IPS-15b (cell line): ENCODE results near the gene PKN2.
"Not testable (repeated sequence)": the region's sequence is repeated elsewhere in the genome, so short reads cannot be mapped to it uniquely, and the experiment has no call there.

Source experiments
- H3K27me3 ChIP-seq: one replicate; pipeline ENCODE4 v1.6.1; 2013; ENCODE audit warnings: low read length; ENCODE audit not compliant: control insufficient read depth, insufficient read depth
- H3K36me3 ChIP-seq: one replicate; pipeline ENCODE4 v1.6.1; 2013; ENCODE audit warnings: low read length; ENCODE audit not compliant: control insufficient read depth, insufficient read depth
- H3K4me1 ChIP-seq: one replicate; pipeline ENCODE4 v1.6.1; 2013; ENCODE audit warnings: mild to moderate bottlenecking, low read length; ENCODE audit not compliant: control insufficient read depth, insufficient read depth
- H3K4me3 ChIP-seq: one replicate; pipeline ENCODE4 v1.5.1; 2013; ENCODE audit warnings: low read depth, low read length
- H3K9ac ChIP-seq: one replicate; pipeline ENCODE4 v1.6.1; 2013; ENCODE audit warnings: low read depth, mild to moderate bottlenecking, low read length
- H3K9me3 ChIP-seq: one replicate; pipeline ENCODE4 v1.6.1; 2013; ENCODE audit warnings: mild to moderate bottlenecking, low read length; ENCODE audit not compliant: control insufficient read depth, insufficient read depth

PKN2 gene

DNA sequence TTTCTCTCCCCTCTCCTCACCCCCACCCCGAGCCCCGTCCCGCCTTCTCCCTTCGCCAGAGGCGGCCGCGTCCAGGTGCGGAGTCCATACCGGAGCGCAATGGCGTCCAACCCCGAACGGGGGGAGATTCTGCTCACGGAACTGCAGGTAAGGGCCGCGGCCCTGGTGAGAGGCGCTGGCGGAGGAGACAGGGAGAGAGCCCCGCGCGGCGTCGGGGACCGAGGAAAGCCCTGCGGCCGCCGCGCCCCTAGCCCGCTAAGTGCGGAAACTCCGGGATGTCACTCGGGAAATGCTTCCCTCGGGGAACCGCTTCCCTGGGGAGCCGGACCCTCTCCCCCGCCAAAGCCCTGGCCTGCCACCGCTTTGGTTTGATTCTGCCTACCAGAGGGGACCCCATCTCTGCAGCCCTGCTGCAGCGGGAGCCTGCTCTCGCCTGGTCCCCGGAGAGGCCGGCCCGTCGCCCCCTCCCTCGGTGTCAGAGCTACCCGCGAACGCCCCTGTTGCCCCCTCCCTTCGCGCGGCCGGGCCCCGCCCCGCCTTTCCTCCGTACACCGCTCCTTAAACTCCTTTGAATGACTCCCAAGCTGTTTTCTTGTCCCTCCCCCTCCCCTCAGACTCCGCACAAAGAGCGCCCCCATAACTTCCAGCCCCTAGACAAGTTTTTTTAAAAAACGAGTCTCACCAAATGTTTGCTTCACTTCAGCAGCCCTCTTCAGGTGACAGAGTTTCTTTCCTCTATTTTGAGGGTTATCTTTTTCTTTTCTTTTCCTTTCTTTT, 597 bp downstream of the PKN2 start:
- Histone ChIP-seq H3K4me3 (peak overlapping the region; percentile 86), H3K9ac (peak overlapping the region; percentile 79), H3K4me1 (peaks cover 5% of the 10 kb centered on the region), H3K9me3 (no peaks in the 10 kb centered on the region), H3K27me3 (no peaks in the 10 kb centered on the region), H3K36me3 (no peaks in the 10 kb centered on the region)

DNA sequence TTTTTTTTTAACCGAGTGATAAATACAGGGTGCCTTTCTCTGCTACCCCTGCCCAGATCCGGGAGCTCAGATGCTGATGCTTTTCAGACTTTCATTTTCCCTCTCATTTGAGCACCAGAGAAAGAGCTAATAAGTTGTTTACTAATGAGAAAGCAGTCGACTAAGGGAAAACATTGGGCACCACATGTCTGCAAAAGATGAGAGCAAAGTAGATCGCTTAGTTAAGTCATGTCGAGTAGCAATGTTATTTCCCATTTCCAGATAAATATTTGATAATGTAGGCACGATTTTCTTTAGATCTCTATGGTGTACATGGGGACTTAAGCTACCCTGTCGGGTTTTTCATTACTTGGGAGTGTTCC, 1.2 kb downstream of the PKN2 start:
- H3K9me3 ChIP-seq = no peaks in the 10 kb centered on the region
- no peaks in the 10 kb centered on the region for H3K27me3 ChIP-seq
- H3K4me1 ChIP-seq = peaks cover 5% of the 10 kb centered on the region
- no peaks in the 10 kb centered on the region for H3K36me3 ChIP-seq
- peak overlapping the region; percentile 79 for H3K9ac ChIP-seq
- peak overlapping the region; percentile 86 for H3K4me3 ChIP-seq

DNA sequence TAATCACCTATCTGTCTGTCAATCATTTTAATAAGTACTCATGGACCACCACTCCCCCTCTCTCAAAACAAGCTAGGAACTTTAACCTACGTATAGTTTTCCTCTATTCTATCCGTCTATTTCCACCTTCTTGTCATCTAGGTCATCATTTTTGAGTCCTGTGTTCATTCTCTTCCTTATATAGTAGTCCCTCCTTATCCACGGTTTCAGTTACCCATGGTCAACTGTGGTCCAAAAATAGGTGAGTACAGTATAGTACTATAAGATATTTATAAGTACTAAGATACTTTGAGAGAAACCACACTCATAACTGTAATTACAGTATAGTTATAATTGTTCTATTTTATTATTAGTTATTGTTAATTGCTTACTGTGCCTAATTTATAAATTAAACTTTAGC, 7.5 kb downstream of the PKN2 start:
- no peak overlapping the region for H3K9ac ChIP-seq
- no peaks in the 10 kb centered on the region for H3K4me1 ChIP-seq
- no peak overlapping the region for H3K4me3 ChIP-seq
- H3K9me3 ChIP-seq = no peaks in the 10 kb centered on the region
- no peaks in the 10 kb centered on the region for H3K27me3 ChIP-seq
- no peaks in the 10 kb centered on the region for H3K36me3 ChIP-seq

DNA sequence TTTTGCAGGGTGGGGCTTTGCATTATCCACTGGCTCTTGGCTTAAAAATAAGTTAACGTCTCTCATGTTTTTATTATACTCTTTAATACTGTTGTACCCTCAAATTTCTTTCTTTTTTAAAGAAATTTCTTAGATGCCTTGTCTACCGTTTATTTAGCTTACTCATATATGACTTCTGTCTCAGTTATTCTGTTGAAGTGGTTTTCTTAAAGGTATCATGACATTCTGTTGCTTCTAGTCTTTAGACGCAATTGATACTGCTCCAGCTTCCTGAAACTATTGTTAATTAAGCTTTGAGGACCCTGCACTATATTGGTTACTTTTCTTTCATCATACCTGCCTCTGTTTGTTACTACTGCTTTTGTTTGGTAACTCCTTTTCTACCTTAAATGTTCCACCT, 11.7 kb downstream of the PKN2 start:
- Histone ChIP-seq H3K9ac (no peak overlapping the region), H3K27me3 (no peaks in the 10 kb centered on the region), H3K4me3 (no peak overlapping the region), H3K4me1 (no peaks in the 10 kb centered on the region), H3K9me3 (no peaks in the 10 kb centered on the region), H3K36me3 (no peaks in the 10 kb centered on the region)

DNA sequence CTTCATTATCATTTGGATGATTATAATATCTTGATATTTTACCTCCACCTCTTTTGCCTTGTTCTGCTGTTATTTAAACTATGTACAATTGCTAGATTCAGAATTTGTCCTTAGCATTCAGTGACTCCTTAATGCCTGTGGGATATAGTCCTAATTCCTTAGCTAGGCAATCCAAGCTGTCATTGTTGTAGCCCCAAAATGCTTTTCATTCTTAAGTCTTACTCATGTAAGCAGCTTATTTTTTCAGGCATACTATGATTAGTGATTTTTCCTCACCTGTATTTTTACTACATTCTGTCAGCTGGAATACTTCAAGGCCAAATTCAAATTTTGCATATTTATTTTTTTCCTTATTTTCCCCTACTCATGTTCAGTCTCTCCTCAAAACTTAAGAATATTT, 13.4 kb downstream of the PKN2 start:
- no peaks in the 10 kb centered on the region for H3K4me1 ChIP-seq
- no peaks in the 10 kb centered on the region for H3K27me3 ChIP-seq
- no peaks in the 10 kb centered on the region for H3K36me3 ChIP-seq
- no peaks in the 10 kb centered on the region for H3K9me3 ChIP-seq
- H3K4me3 ChIP-seq = no peak overlapping the region
- H3K9ac ChIP-seq = no peak overlapping the region

DNA sequence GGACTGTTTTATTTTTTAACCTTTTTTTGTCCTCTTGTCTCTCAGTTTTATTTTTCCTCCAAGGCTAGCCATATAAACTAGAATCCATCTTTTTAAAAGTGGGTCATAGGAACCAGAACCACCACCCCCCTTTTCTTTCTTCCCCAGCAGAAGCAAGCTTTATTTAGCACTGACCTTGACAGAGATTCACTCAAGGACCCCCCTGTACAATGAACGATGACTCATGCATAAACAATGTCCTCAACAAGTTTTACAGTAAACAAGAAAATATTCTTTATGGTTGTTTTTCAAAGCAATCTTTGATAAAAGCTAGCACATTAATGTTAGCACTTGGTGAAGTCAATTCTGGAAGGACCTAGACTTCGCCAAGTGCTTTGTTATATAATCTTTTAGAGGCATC, 14.1 kb downstream of the PKN2 start:
- no peak overlapping the region for H3K4me3 ChIP-seq
- no peaks in the 10 kb centered on the region for H3K36me3 ChIP-seq
- H3K9me3 ChIP-seq = no peaks in the 10 kb centered on the region
- H3K27me3 ChIP-seq = no peaks in the 10 kb centered on the region
- H3K4me1 ChIP-seq = no peaks in the 10 kb centered on the region
- H3K9ac ChIP-seq = no peak overlapping the region

DNA sequence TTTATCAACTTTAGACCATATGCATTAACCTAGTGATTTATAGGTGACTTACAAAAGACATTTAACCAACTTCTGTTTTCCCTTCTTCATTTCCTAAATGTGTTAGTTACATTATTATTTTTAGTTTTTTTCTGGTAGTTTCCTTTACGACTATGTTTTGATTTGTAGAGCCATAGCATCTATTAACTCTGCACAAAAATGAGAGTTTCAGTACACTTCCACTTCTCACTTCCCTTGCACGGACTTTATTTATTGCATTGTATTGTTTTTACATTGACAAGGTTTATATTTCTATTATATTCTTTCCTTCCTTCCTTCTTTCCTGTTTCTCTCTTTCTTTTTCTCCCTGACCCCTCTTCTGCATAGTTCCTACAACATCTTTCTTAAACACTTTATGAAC, 14.7 kb downstream of the PKN2 start:
- H3K27me3 ChIP-seq = no peaks in the 10 kb centered on the region
- no peak overlapping the region for H3K9ac ChIP-seq
- H3K4me3 ChIP-seq = no peak overlapping the region
- no peaks in the 10 kb centered on the region for H3K36me3 ChIP-seq
- H3K9me3 ChIP-seq = no peaks in the 10 kb centered on the region
- H3K4me1 ChIP-seq = no peaks in the 10 kb centered on the region

DNA sequence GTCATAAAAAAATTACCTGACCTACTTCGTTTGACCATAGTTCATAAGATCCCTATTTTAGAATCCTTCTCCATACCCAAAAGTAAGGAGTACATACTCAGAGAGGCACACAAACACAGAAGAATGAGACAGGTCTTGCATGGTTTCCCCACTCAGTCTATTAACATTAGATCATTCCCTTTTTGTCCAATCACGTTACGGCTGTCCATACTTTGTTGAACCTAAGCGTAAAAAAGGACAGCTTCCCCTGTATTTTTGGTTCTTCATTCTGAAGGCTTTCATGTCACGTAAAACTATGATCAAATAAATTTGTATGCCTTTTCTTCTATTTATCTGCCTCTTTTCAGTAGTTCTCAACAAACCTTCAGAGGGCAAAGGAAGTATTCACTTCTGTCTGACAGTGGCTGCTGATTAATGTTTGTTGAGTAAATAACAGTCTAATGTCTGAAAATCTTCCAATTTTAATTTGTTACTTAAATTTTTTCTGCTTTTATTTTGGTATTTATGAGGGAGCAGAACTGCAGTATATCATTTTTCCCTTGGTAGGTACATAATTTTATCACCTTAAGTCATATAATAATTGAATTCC, 16.4 kb downstream of the PKN2 start:
- Histone ChIP-seq H3K27me3 (no peaks in the 10 kb centered on the region), H3K9me3 (no peaks in the 10 kb centered on the region), H3K9ac (no peak overlapping the region), H3K4me1 (no peaks in the 10 kb centered on the region), H3K4me3 (no peak overlapping the region), H3K36me3 (no peaks in the 10 kb centered on the region)

DNA sequence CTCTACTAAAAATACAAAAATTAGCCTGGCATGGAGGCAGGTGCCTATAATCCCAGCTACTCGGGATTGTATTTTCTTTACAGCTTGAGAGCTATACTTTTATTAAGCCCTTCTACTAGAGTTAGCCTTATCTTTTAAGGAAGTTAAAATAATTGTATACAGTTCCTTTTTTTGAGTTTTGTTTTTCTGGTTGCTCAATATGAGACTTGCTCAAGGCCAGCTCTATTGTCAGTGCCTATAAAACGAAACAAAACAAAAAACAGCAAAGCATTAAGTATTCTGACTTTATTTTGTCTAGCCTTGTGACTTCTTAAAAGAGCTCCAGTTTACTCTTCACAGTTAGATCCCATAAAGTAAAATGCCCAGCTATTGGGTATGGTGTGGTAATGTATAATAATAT, 17.2 kb downstream of the PKN2 start:
- Histone ChIP-seq H3K27me3 (no peaks in the 10 kb centered on the region), H3K9me3 (no peaks in the 10 kb centered on the region), H3K4me1 (no peaks in the 10 kb centered on the region), H3K9ac (no peak overlapping the region), H3K36me3 (no peaks in the 10 kb centered on the region), H3K4me3 (no peak overlapping the region)

DNA sequence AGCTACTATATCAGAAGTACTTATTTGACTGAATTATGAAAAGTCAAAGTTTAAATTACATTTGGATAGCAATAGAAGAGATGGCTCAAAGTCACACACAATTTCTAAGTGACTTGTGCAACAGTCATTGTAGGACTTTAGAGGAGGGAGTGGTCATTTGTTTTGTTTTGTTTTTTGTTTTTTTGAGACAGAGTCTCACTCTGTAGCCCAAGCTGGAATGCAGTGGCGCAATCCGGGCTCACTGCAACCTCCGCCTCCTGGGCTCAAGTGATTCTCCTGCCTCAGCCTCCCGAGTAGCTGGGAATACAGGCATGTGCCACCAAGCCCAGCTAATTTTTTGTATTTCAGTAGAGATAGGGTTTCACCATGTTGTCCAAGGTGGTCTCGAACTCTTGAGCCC, 17.7 kb downstream of the PKN2 start:
- not testable (repeated sequence) for H3K9me3 ChIP-seq, H3K9ac ChIP-seq, H3K4me3 ChIP-seq, H3K36me3 ChIP-seq, H3K4me1 ChIP-seq, H3K27me3 ChIP-seq

DNA sequence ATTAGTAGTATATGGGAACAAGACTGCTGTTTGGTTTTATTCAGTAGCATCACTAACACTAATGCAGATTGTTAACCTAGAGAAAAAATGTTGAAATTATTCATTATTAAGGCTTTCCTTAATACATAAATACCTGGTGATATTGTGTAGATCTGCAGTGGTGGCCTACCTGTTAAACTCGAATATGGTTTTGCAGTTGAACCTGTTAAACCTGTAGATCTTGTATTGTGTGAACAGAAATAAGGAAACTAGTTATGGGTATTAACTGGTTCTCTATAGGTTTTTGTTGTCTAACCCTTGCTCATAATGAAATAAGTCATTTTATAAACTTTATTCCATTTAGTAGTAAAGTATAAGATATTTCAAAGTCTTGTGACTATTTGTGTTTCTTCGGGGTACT, 23.9 kb downstream of the PKN2 start:
- H3K4me1 ChIP-seq = no peaks in the 10 kb centered on the region
- no peaks in the 10 kb centered on the region for H3K9me3 ChIP-seq
- H3K27me3 ChIP-seq = no peaks in the 10 kb centered on the region
- H3K36me3 ChIP-seq = no peaks in the 10 kb centered on the region
- no peak overlapping the region for H3K4me3 ChIP-seq
- H3K9ac ChIP-seq = no peak overlapping the region

DNA sequence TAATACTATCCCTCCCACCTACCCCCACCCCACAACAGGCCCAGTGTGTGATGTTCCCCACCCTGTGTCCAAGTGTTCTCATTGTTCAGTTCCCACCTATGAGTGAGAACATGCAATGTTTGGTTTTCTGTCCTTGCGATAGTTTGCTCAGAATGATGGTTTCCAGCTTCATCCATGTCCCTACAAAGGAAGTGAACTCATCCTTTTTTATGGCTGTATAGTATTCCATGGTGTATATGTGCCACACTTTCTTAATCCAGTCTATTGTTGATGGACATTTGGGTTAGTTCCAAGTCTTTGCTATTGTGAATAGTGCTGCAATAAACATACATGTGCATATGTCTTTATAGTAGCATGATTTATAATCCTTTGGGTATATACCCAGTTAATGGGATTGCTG, 28.8 kb downstream of the PKN2 start:
- not testable (repeated sequence) for H3K9ac ChIP-seq, H3K4me1 ChIP-seq, H3K9me3 ChIP-seq, H3K36me3 ChIP-seq, H3K27me3 ChIP-seq, H3K4me3 ChIP-seq
